ENCODE results near the gene CAMK4.

The CAMK4 gene

GRCh38 chr5:111422747-111423720 is 198.8 kb downstream of the CAMK4 start:
- no peak for DNase-seq (ENCODE audit: low read depth, low spot score)

GRCh38 chr5:111425205-111425604 is 201.0 kb downstream of the CAMK4 start:
- no peak for DNase-seq (ENCODE audit: low read depth, low spot score)

- DNase-seq (ENCODE audit: low read depth, low spot score): no peak
These were observed 203.6 kb downstream of the CAMK4 start for GRCh38 chr5:111427762-111428161.

- DNase-seq (ENCODE audit: low read depth, low spot score): no peak
These were observed 208.8 kb downstream of the CAMK4 start for GRCh38 chr5:111432883-111433536.

- no peak for DNase-seq (ENCODE audit: low read depth, low spot score)
These were observed 210.6 kb downstream of the CAMK4 start for GRCh38 chr5:111434800-111435199.

GRCh38 chr5:111439473-111440075 is 215.4 kb downstream of the CAMK4 start:
- DNase-seq (ENCODE audit: low read depth, low spot score): no peak

- DNase-seq (ENCODE audit: low read depth, low spot score): no peak
These were observed 222.9 kb downstream of the CAMK4 start for GRCh38 chr5:111447099-111447498.

- no peak for DNase-seq (ENCODE audit: low read depth, low spot score)
These were observed 223.6 kb downstream of the CAMK4 start for GRCh38 chr5:111447822-111448221.

GRCh38 chr5:111453295-111453694 is 229.1 kb downstream of the CAMK4 start:
- no peak for DNase-seq (ENCODE audit: low read depth, low spot score)

- DNase-seq (ENCODE audit: low read depth, low spot score): no peak
These were observed 229.6 kb downstream of the CAMK4 start for GRCh38 chr5:111453747-111454146.

GRCh38 chr5:111454198-111454622 is 230.0 kb downstream of the CAMK4 start:
- no peak for DNase-seq (ENCODE audit: low read depth, low spot score)

- DNase-seq (ENCODE audit: low read depth, low spot score): no peak
These were observed 230.6 kb downstream of the CAMK4 start for GRCh38 chr5:111454776-111455175.

GRCh38 chr5:111461255-111461671 is 237.1 kb downstream of the CAMK4 start:
- peak; percentile 40 for DNase-seq (ENCODE audit: low read depth, low spot score)

GRCh38 chr5:111461934-111462333 is 237.8 kb downstream of the CAMK4 start:
- DNase-seq (ENCODE audit: low read depth, low spot score): no peak

GRCh38 chr5:111463311-111463710 is 239.1 kb downstream of the CAMK4 start:
- DNase-seq (ENCODE audit: low read depth, low spot score): no peak

- no peak for DNase-seq (ENCODE audit: low read depth, low spot score)
These were observed 245.2 kb downstream of the CAMK4 start for GRCh38 chr5:111469293-111469896.

- no peak for DNase-seq (ENCODE audit: low read depth, low spot score)
These were observed 245.7 kb downstream of the CAMK4 start for GRCh38 chr5:111469903-111470302.

- DNase-seq (ENCODE audit: low read depth, low spot score): no peak
These were observed 247.9 kb downstream of the CAMK4 start for GRCh38 chr5:111472096-111472495.

- DNase-seq (ENCODE audit: low read depth, low spot score): no peak
These were observed 248.4 kb downstream of the CAMK4 start for GRCh38 chr5:111472579-111472978.

- DNase-seq (ENCODE audit: low read depth, low spot score): no peak
These were observed 254.1 kb downstream of the CAMK4 start for GRCh38 chr5:111478266-111478665.

GRCh38 chr5:111478898-111479297 is 254.7 kb downstream of the CAMK4 start:
- DNase-seq (ENCODE audit: low read depth, low spot score): no peak

- DNase-seq (ENCODE audit: low read depth, low spot score): no peak
These were observed 256.2 kb downstream of the CAMK4 start for GRCh38 chr5:111480346-111480745.
